K562 (cell line): ENCODE data around the gene SMG7. TPM values are rescaled to one million over a fixed set of nuclear protein-coding genes. Genes with fewer than 3 reads are reported as not detected.

Experiments
- EP300 ChIP-seq: IDR thresholded peaks from 2 replicates; pipeline ENCODE4 v1.6.1; 2012; ENCODE audit warnings: low read length, improper control_type of control experiment
- HCFC1 ChIP-seq: IDR thresholded peaks from 2 replicates; pipeline ENCODE4 v1.6.1; 2012; ENCODE audit warnings: low read depth, low read length, improper control_type of control experiment
- KAT7 ChIP-seq: sonication (generic); formaldehyde crosslinking; IDR thresholded peaks from 2 replicates; pipeline ENCODE4 v1.8.0; 2022; ENCODE audit warnings: missing genetic modification reagents, mild to moderate bottlenecking, borderline replicate concordance
- KDM5B ChIP-seq: fragments of 200-600 bp; sonication (generic); IDR thresholded peaks from 2 replicates; pipeline ENCODE4 v1.6.1; 2012; ENCODE audit warnings: low read depth, mild to moderate bottlenecking, moderate library complexity, low read length, control low read depth, inconsistent platforms; ENCODE audit not compliant: insufficient replicate concordance
- NONO ChIP-seq, 2 experiments: fragments of 200-400 bp in 1 of 2; fragments of 450-650 bp in 1 of 2; formaldehyde crosslinking in 1 of 2; IDR thresholded peaks; 2 replicates each; pipeline ENCODE4 v1.6.1; 2017; ENCODE audit warnings: low read depth in 2 of 2, mild to moderate bottlenecking in 2 of 2, moderate library complexity in 2 of 2, low read length in 1 of 2
- NRF1 ChIP-seq, 2 experiments: fragments of 450-650 bp; IDR thresholded peaks in 1 of 2; conservative IDR thresholded peaks in 1 of 2; 2 replicates each; pipeline ENCODE4 v1.6.1; 2014; ENCODE audit warnings: mild to moderate bottlenecking in 2 of 2
- SMARCE1 ChIP-seq: fragments of 450-650 bp; IDR thresholded peaks from 2 replicates; pipeline ENCODE4 v1.7.1; 2016; ENCODE audit warnings: mild to moderate bottlenecking
- TOE1 ChIP-seq, 2 experiments: fragments of 450-650 bp in 1 of 2; sonication (generic) in 1 of 2; formaldehyde crosslinking in 1 of 2; IDR thresholded peaks; 2 replicates each; pipeline versions ENCODE4 v1.7.1 to v1.8.0; 2016 to 2022; ENCODE audit warnings: borderline replicate concordance in 2 of 2, mild to moderate bottlenecking in 2 of 2, antibody characterized with exemption in 1 of 2, inconsistent platforms in 1 of 2, low read depth in 1 of 2, missing genetic modification reagents in 1 of 2, moderate library complexity in 1 of 2
- polyA plus RNA-seq, 8 experiments: library from polyadenylated mRNA; depleted of rRNA in 4 of 8; stranded (reverse) in 5 of 8; unstranded in 3 of 8; fragments of >200 nt; fragmentation: Nextera tagmentation in 2 of 8; fragmentation: Illumina TruSeq in 1 of 8; extraction: Ambion mirVana in 2 of 8; extraction: Trizol in 1 of 8; gene quantifications; 2 replicates each; pipeline versions ENCODE4 v1.2.1 to v1.2.3, GENCODE V29; 2011 to 2014; ENCODE audit warnings: inconsistent platforms in 1 of 8, missing spikeins in 1 of 8
- total RNA-seq, 7 experiments: library from RNA; depleted of rRNA in 6 of 7; stranded (reverse); fragments of >200 nt in 6 of 7; fragmentation: Illumina TruSeq in 2 of 7; extraction: Trizol in 2 of 7; gene quantifications; 2 replicates each; pipeline versions ENCODE4 v1.2.1 to v1.2.3, GENCODE V29; 2011 to 2021; ENCODE audit warnings: low replicate concordance in 1 of 7
- TF ChIP-seq, protein P1 (sequence below): fragments of 200-800 bp; sonication (Bioruptor generic); IDR thresholded peaks from 2 replicates; pipeline ENCODE4 v1.6.1; 2017; ENCODE audit warnings: missing genetic modification characterization, missing compliant biosample characterization
- TF ChIP-seq, protein P2 (sequence below), 2 experiments: fragments of 450-650 bp in 1 of 2; sonication (generic) in 1 of 2; formaldehyde crosslinking in 1 of 2; IDR thresholded peaks; 2 replicates each; pipeline versions ENCODE4 v1.7.1 to v1.9.0; 2016 to 2022; ENCODE audit warnings: inconsistent platforms in 1 of 2, mild to moderate bottlenecking in 1 of 2, missing genetic modification reagents in 1 of 2
- TF ChIP-seq, protein P3 (sequence below), 2 experiments: IDR thresholded peaks; 2 replicates each; pipeline ENCODE4 v1.6.1; 2012; ENCODE audit warnings: improper control_type of control experiment in 2 of 2, low read depth in 2 of 2, low read length in 2 of 2, borderline replicate concordance in 1 of 2

SMG7 gene
- total and polyA plus RNA-seq, 9 of the 15 experiments (the other 6 are each of a cell fraction or from before 2014, with no cell fraction given), result 12.4 to 74.6 (median 29.0) TPM

DNA sequence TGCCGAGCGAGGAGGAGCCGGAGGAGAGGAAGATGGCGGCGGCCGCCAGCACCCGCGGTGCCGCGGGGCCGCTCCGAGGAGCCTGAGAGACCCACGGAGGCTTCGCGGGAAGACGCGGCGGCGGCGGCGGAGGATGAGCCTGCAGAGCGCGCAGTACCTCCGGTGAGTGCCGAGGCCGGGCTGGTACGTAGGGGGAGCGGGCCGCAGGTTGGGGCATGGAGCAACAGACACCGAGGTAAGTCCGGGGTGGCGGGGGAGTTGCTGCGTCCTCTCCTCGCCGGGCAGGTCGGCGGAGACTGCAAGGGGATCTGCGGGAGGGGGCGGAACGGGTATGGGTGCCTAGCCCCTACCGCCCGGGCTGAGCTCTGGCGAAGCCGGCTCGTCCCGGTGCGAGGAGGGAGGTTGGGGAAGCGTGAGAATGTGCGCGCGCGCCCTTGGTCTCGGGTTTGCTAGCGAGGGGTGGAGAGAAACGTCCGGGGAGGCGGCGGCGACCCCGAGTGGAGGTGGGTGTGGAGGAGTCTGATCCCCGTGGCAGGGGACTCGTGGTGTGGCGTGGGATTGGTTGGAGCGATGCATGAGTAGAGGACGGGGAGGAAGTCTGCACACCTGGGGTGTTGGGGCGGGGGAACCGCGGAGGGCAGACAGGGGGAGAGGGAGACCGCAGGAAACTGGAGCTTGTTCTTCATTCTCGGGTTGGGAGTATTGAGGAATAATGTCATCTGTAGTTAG, at the start of gene SMG7 (continued):
- TF ChIP-seq, protein P1, sequence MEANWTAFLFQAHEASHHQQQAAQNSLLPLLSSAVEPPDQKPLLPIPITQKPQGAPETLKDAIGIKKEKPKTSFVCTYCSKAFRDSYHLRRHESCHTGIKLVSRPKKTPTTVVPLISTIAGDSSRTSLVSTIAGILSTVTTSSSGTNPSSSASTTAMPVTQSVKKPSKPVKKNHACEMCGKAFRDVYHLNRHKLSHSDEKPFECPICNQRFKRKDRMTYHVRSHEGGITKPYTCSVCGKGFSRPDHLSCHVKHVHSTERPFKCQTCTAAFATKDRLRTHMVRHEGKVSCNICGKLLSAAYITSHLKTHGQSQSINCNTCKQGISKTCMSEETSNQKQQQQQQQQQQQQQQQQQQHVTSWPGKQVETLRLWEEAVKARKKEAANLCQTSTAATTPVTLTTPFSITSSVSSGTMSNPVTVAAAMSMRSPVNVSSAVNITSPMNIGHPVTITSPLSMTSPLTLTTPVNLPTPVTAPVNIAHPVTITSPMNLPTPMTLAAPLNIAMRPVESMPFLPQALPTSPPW (CRISPR knock-in tag), result peak; percentile 59
- TF ChIP-seq TOE1 (IDR thresholded peaks at IDR 0.05; ENCODE audit: borderline replicate concordance), result peak; percentile 34; the same call in 1 of the 2 replicates
- no peak for TF ChIP-seq TOE1 (CRISPR knock-in tag; IDR thresholded peaks at IDR 0.05; ENCODE audit: borderline replicate concordance, low read depth)
- TF ChIP-seq KAT7 (CRISPR knock-in tag), result peak; percentile 45; the same call in 1 of the 2 replicates
- TF ChIP-seq, protein P2, sequence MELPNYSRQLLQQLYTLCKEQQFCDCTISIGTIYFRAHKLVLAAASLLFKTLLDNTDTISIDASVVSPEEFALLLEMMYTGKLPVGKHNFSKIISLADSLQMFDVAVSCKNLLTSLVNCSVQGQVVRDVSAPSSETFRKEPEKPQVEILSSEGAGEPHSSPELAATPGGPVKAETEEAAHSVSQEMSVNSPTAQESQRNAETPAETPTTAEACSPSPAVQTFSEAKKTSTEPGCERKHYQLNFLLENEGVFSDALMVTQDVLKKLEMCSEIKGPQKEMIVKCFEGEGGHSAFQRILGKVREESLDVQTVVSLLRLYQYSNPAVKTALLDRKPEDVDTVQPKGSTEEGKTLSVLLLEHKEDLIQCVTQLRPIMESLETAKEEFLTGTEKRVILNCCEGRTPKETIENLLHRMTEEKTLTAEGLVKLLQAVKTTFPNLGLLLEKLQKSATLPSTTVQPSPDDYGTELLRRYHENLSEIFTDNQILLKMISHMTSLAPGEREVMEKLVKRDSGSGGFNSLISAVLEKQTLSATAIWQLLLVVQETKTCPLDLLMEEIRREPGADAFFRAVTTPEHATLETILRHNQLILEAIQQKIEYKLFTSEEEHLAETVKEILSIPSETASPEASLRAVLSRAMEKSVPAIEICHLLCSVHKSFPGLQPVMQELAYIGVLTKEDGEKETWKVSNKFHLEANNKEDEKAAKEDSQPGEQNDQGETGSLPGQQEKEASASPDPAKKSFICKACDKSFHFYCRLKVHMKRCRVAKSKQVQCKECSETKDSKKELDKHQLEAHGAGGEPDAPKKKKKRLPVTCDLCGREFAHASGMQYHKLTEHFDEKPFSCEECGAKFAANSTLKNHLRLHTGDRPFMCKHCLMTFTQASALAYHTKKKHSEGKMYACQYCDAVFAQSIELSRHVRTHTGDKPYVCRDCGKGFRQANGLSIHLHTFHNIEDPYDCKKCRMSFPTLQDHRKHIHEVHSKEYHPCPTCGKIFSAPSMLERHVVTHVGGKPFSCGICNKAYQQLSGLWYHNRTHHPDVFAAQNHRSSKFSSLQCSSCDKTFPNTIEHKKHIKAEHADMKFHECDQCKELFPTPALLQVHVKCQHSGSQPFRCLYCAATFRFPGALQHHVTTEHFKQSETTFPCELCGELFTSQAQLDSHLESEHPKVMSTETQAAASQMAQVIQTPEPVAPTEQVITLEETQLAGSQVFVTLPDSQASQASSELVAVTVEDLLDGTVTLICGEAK (IDR thresholded peaks at IDR 0.05), result peak; percentile 40; the same call in 1 of the 2 replicates
- TF ChIP-seq, protein P2 (CRISPR knock-in tag; IDR thresholded peaks at IDR 0.05), result no peak
- TF ChIP-seq EP300, result no peak
- TF ChIP-seq KDM5B, result peak; percentile 48
- TF ChIP-seq NONO (IDR thresholded peaks at IDR 0.05; ENCODE audit: low read depth in 2 of 2, low read length in 1 of 2), result peak in 1 of 2 experiments; percentile 73; a peak in 1 of 4 replicates
- TF ChIP-seq, protein P3, sequence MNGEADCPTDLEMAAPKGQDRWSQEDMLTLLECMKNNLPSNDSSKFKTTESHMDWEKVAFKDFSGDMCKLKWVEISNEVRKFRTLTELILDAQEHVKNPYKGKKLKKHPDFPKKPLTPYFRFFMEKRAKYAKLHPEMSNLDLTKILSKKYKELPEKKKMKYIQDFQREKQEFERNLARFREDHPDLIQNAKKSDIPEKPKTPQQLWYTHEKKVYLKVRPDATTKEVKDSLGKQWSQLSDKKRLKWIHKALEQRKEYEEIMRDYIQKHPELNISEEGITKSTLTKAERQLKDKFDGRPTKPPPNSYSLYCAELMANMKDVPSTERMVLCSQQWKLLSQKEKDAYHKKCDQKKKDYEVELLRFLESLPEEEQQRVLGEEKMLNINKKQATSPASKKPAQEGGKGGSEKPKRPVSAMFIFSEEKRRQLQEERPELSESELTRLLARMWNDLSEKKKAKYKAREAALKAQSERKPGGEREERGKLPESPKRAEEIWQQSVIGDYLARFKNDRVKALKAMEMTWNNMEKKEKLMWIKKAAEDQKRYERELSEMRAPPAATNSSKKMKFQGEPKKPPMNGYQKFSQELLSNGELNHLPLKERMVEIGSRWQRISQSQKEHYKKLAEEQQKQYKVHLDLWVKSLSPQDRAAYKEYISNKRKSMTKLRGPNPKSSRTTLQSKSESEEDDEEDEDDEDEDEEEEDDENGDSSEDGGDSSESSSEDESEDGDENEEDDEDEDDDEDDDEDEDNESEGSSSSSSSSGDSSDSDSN (IDR thresholded peaks at IDR 0.05; ENCODE audit: borderline replicate concordance in 1 of 2, low read depth in 2 of 2, low read length in 2 of 2), result peak; percentile 17 to 66; a peak in 1 of 4 replicates
- peak; percentile 13 for TF ChIP-seq HCFC1
- TF ChIP-seq NRF1 (conservative IDR thresholded peaks at IDR 0.05 in 1 of 2, IDR thresholded peaks at IDR 0.05 in 1 of 2), result peak; percentile 64 to 73
- peak; percentile 63; the same call in 1 of the 2 replicates for TF ChIP-seq SMARCE1
